Uterus (tissue), 4 donors: ENCODE results near the gene SLC25A17. TPM values are rescaled to one million over a fixed set of nuclear protein-coding genes. Genes with fewer than 3 reads are reported as not detected.
"Not testable (repeated sequence)": the region's sequence is repeated elsewhere in the genome, so short reads cannot be mapped to it uniquely, and the experiment has no call there.

Experiments
- DNase-seq, 2 donors: peaks; one replicate each; pipeline ENCODE4 v3.0.0-alpha.2; 2019 to 2020
- H3K27ac ChIP-seq, 2 donors: fragments of 200-600 bp; sonication (generic); 1 replicate in 1 of 2; 2 replicates in 1 of 2; pipeline ENCODE4 v1.5.1; 2016 to 2018
- H3K27me3 ChIP-seq, 2 donors: fragments of 200-600 bp; sonication (generic); one replicate each; pipeline ENCODE4 v1.5.1; 2018 to 2019; ENCODE audit warnings: control low read depth in 1 of 2
- H3K36me3 ChIP-seq, 2 donors: fragments of 200-600 bp; sonication (generic); one replicate each; pipeline ENCODE4 v1.5.1; 2019; ENCODE audit warnings: control low read depth in 1 of 2
- H3K4me1 ChIP-seq, 2 donors: fragments of 200-600 bp; sonication (generic); one replicate each; pipeline ENCODE4 v1.5.1; 2018 to 2019; ENCODE audit warnings: control low read depth in 1 of 2
- H3K4me3 ChIP-seq, 2 donors: fragments of 200-600 bp; sonication (generic); 1 replicate in 1 of 2; 2 replicates in 1 of 2; pipeline ENCODE4 v1.5.1; 2018 to 2019; ENCODE audit warnings: mild to moderate bottlenecking in 1 of 2
- H3K9me3 ChIP-seq, 2 donors: fragments of 200-600 bp; sonication (generic); one replicate each; pipeline ENCODE4 v1.5.1; 2019; ENCODE audit warnings: control low read depth in 1 of 2
- CTCF ChIP-seq, 4 experiments: fragments of 200-600 bp in 2 of 4; fragments of 450-650 bp in 2 of 4; sonication (generic) in 2 of 4; IDR thresholded peaks; one replicate each; pipeline ENCODE4 v1.5.1; 2016 to 2019; ENCODE audit warnings: antibody characterized with exemption in 4 of 4, mild to moderate bottlenecking in 2 of 4, moderate library complexity in 1 of 4
- POLR2A ChIP-seq, 2 donors: fragments of 450-650 bp; IDR thresholded peaks; one replicate each; pipeline ENCODE4 v1.6.1; 2016; ENCODE audit warnings: antibody characterized with exemption in 2 of 2, mild to moderate bottlenecking in 1 of 2, moderate library complexity in 1 of 2
- intact Hi-C: fragments of 100-400 bp; cut with DNase I; formaldehyde crosslinking; loops from one replicate; pipeline ENCODE4 v1.15.1; 2023; ENCODE audit warnings: low total_unique reads
- microRNA-seq: library from miRNA; unstranded; fragments of <30 nt; microRNA quantifications from one replicate; pipeline ENCODE4, GENCODE V29; 2016; ENCODE audit warnings: borderline microRNAs expressed, borderline replicate concordance
- small RNA-seq: library from RNA; depleted of rRNA; stranded (forward); fragments of <200 nt; gene quantifications from one replicate; pipeline ENCODE3, GENCODE V24; 2016
- total RNA-seq, 4 donors: library from RNA; depleted of rRNA in 3 of 4; stranded (reverse); fragments of >200 nt in 3 of 4; gene quantifications; one replicate each; pipeline versions ENCODE4 v1.1.0 to v1.2.4, GENCODE V29; 2014 to 2023
- donor health status: DM: yes; HTN: yes; CAD: no.

The SLC25A17 gene
- total RNA-seq, 4 donors from 2014 or later: 12.6 to 34.5 (median 20.7) TPM

- no peaks in the 10 kb centered on the region for H3K27me3 ChIP-seq
- DNase-seq: no peak
- H3K4me3 ChIP-seq: no peak overlapping the region
- H3K36me3 ChIP-seq: no peaks in the 10 kb centered on the region
- no peaks in the 10 kb centered on the region for H3K9me3 ChIP-seq
- TF ChIP-seq CTCF (IDR thresholded peaks at IDR 0.05): no peak
- TF ChIP-seq POLR2A (IDR thresholded peaks at IDR 0.05): no peak
- no peaks in the 10 kb centered on the region for H3K4me1 ChIP-seq
- intact Hi-C loops: no loop called here
- no peak overlapping the region for H3K27ac ChIP-seq
Measured at GRCh38 chr22:40723396-40723933, 95.7 kb downstream of the SLC25A17 start.

- H3K27me3 ChIP-seq: no peaks in the 10 kb centered on the region
- H3K9me3 ChIP-seq: no peaks in the 10 kb centered on the region
- no peaks in the 10 kb centered on the region for H3K36me3 ChIP-seq
- intact Hi-C loops: no loop called here
- TF ChIP-seq POLR2A (IDR thresholded peaks at IDR 0.05) (no peak), CTCF (IDR thresholded peaks at IDR 0.05) (no peak)
- H3K4me1 ChIP-seq: no peaks in the 10 kb centered on the region
- peak in 1 of 2 donors; percentile 44 for DNase-seq
- no peak overlapping the region for H3K4me3 ChIP-seq
- H3K27ac ChIP-seq: peak overlapping the region; percentile 66 to 83
Measured at GRCh38 chr22:40721266-40721665, 97.9 kb downstream of the SLC25A17 start.

- peak overlapping the region; percentile 66 to 83 for H3K27ac ChIP-seq
- intact Hi-C loops: no loop called here
- DNase-seq: peak in 1 of 2 donors; percentile 47
- H3K36me3 ChIP-seq: no peaks in the 10 kb centered on the region
- H3K27me3 ChIP-seq: no peaks in the 10 kb centered on the region
- TF ChIP-seq CTCF (IDR thresholded peaks at IDR 0.05): no peak
- no peaks in the 10 kb centered on the region for H3K4me1 ChIP-seq
- no peaks in the 10 kb centered on the region for H3K9me3 ChIP-seq
- no peak overlapping the region for H3K4me3 ChIP-seq
Measured at GRCh38 chr22:40720538-40721256, 98.4 kb downstream of the SLC25A17 start.

- H3K36me3 ChIP-seq, intact Hi-C loops: not testable (repeated sequence)
Measured at GRCh38 chr22:40720156-40720537, 99.0 kb downstream of the SLC25A17 start.

More at GRCh38 chr22:40720156-40720537, 99.0 kb downstream of the SLC25A17 start:
- H3K27ac ChIP-seq: peak overlapping the region; percentile 66 to 83
- not testable (repeated sequence) for H3K9me3 ChIP-seq, H3K27me3 ChIP-seq, H3K4me1 ChIP-seq, H3K4me3 ChIP-seq, DNase-seq

Small RNAs within 50 kb of the gene (microRNA-seq; reads per million reads assigned to microRNA genes)
- gene MIR4766: not detected

Small RNAs within 50 kb of the gene (small RNA-seq; reads per million reads assigned to genes)
- not detected for gene JTBP1
- not detected for gene MIR4766

Other genes starting within 250 kb of the SLC25A17 start
- 100 to 1,000 TPM in 1 of 4 donors, 10 to 100 TPM in 3; 32.6 to 173 (median 76.1) TPM for gene MRTFA, start 182.6 kb downstream of the SLC25A17 start, total RNA-seq
- 1 to 10 TPM; 1.0 to 2.4 (median 1.7) TPM for gene MCHR1, start 139.9 kb downstream of the SLC25A17 start, total RNA-seq
- 100 to 1,000 TPM; 139 to 285 (median 189) TPM for gene ST13, start 37.3 kb upstream of the SLC25A17 start, total RNA-seq
- 10 to 100 TPM in 2 of 4 donors, 1 to 10 TPM in 2; 1.5 to 25.6 (median 8.0) TPM for gene XPNPEP3, start 37.8 kb upstream of the SLC25A17 start, total RNA-seq
- not detected for gene DNAJB7, start 42.8 kb upstream of the SLC25A17 start, total RNA-seq
- 10 to 100 TPM; 33.8 to 75.9 (median 57.6) TPM for gene RBX1, start 132.0 kb upstream of the SLC25A17 start, total RNA-seq